Measurements from ENCODE around the gene PTPRU.

- no peak for TF ChIP-seq CTCF (IDR thresholded peaks at IDR 0.05)
- TF ChIP-seq POLR2A (IDR thresholded peaks at IDR 0.05), result no peak
Observed at GRCh38 chr1:29364101-29364678, 127.9 kb downstream of the PTPRU start.
